GM12878 (cell line): ENCODE measurements around the gene ALG2. TPM values are rescaled to one million over a fixed set of nuclear protein-coding genes. Genes with fewer than 3 reads are reported as not detected.

Experiments used
- ATAC-seq: fragments of 200-7000 bp; cut with Tn5 transposase; 3 replicates; pipeline ENCODE4 v1.9.1; 2020; ENCODE audit warnings: mild to moderate bottlenecking, moderate library complexity
- BruUV-seq: library from RNA; stranded (reverse); fragments of 400-500 nt; replicated peaks from 2 replicates; lab custom pipeline; 2021; lab: Mats Ljungman, UMichigan
- CTCF ChIA-PET: fragments of 300-600 bp; sonication (Branson Sonifier 250); formaldehyde crosslinking; extraction: SDS; loops from one replicate; lab custom pipeline; 2021; ENCODE audit warnings: inconsistent platforms; lab: Yijun Ruan, JAX
- POLR2A ChIA-PET: fragments of 350-600 bp; formaldehyde crosslinking; extraction: SDS; loops from one replicate; lab custom pipeline; 2021; ENCODE audit warnings: inconsistent platforms; lab: Charles Lee
- RAD21 ChIA-PET: fragments of 300-600 bp; sonication (Branson Sonifier 250); formaldehyde crosslinking; loops from one replicate; lab custom pipeline; 2023; ENCODE audit warnings: antibody characterized with exemption; ENCODE audit not compliant: unreplicated experiment; lab: Charles Lee
- SMC1A ChIA-PET: fragments of 300-600 bp; sonication (Branson Sonifier 250); formaldehyde crosslinking; loops from one replicate; lab custom pipeline; 2023; ENCODE audit not compliant: unreplicated experiment, uncharacterized antibody; lab: Charles Lee
- DNase-seq: peaks from one replicate; pipeline ENCODE4 v3.0.0-alpha.2; 2011; ENCODE audit warnings: low read depth, low spot score
- FAIRE-seq: peaks from 3 replicates; lab custom pipeline; 2011; peaks lifted over from hg19 to GRCh38; lab: Jason Lieb, UNC
- H2AFZ ChIP-seq: 2 replicates; pipeline ENCODE4 v1.6.0; 2011; ENCODE audit warnings: low read depth, low read length, control low read depth; ENCODE audit not compliant: control insufficient read depth
- H3K27ac ChIP-seq: 2 replicates; pipeline ENCODE4 v1.5.1; 2011; ENCODE audit warnings: control low read depth; ENCODE audit not compliant: control insufficient read depth, insufficient read depth
- H3K27me3 ChIP-seq, 2 experiments: replicated peaks in 1 of 2; 2 replicates each; pipeline versions ENCODE4 v1.6.0 to v1.6.1; 2011; ENCODE audit warnings: low read length in 1 of 2; ENCODE audit not compliant: control insufficient read depth in 2 of 2, insufficient read depth in 2 of 2
- H3K36me3 ChIP-seq, 2 experiments: 2 replicates each; pipeline ENCODE4 v1.5.1; 2011; ENCODE audit warnings: low read length in 1 of 2; ENCODE audit not compliant: control insufficient read depth in 2 of 2, insufficient read depth in 2 of 2
- H3K4me1 ChIP-seq: 2 replicates; pipeline ENCODE4 v1.6.1; 2011; ENCODE audit warnings: mild to moderate bottlenecking, low read length, moderate library complexity, mixed read lengths; ENCODE audit not compliant: control insufficient read depth, insufficient read depth
- H3K4me2 ChIP-seq: 2 replicates; pipeline ENCODE4 v1.6.0; 2011; ENCODE audit warnings: control low read depth; ENCODE audit not compliant: control insufficient read depth, insufficient read depth
- H3K4me3 ChIP-seq: fragments of 200-600 bp; sonication (generic); 2 replicates; pipeline ENCODE4 v1.5.1; 2016
- H3K79me2 ChIP-seq: 2 replicates; pipeline ENCODE4 v1.6.0; 2011; ENCODE audit warnings: low read length; ENCODE audit not compliant: control insufficient read depth, insufficient read depth
- H3K9ac ChIP-seq: 2 replicates; pipeline ENCODE4 v1.8.0; 2011; ENCODE audit warnings: low read length, control low read depth, mixed read lengths; ENCODE audit not compliant: control insufficient read depth, insufficient read depth
- H3K9me3 ChIP-seq: replicated peaks from 3 replicates; pipeline ENCODE4 v1.5.1; 2011; ENCODE audit warnings: mild to moderate bottlenecking, low read length; ENCODE audit not compliant: control insufficient read depth, insufficient read depth
- H4K20me1 ChIP-seq: 2 replicates; pipeline ENCODE4 v1.6.0; 2011; ENCODE audit not compliant: control insufficient read depth, insufficient read depth
- ATF7 ChIP-seq: fragments of 450-650 bp; IDR thresholded peaks from 2 replicates; pipeline ENCODE4 v1.6.1; 2016; ENCODE audit warnings: low read depth, mild to moderate bottlenecking
- FOXK2 ChIP-seq: fragments of 450-650 bp; IDR thresholded peaks from 2 replicates; pipeline ENCODE4 v1.6.1; 2017; ENCODE audit warnings: mild to moderate bottlenecking, moderate library complexity
- IKZF1 ChIP-seq: fragments of 450-650 bp; conservative IDR thresholded peaks from 2 replicates; pipeline ENCODE4 v1.6.1; 2017; ENCODE audit warnings: antibody characterized with exemption, mild to moderate bottlenecking
- SIX5 ChIP-seq: IDR thresholded peaks from 2 replicates; pipeline ENCODE4 v1.6.1; 2011; ENCODE audit warnings: mild to moderate bottlenecking, low read depth, low read length, moderate library complexity; ENCODE audit not compliant: severe bottlenecking
- SMARCA5 ChIP-seq: fragments of 450-650 bp; IDR thresholded peaks from 2 replicates; pipeline ENCODE4 v1.6.1; 2017; ENCODE audit warnings: mild to moderate bottlenecking
- SREBF2 ChIP-seq: IDR thresholded peaks from 2 replicates; pipeline ENCODE4 v1.6.1; 2012; ENCODE audit warnings: mild to moderate bottlenecking, low read length
- TBL1XR1 ChIP-seq: IDR thresholded peaks from 2 replicates; pipeline ENCODE4 v1.6.1; 2012; ENCODE audit warnings: low read depth, low read length, improper control_type of control experiment
- ZNF207 ChIP-seq: fragments of 450-650 bp; IDR thresholded peaks from 2 replicates; pipeline ENCODE4 v1.6.1; 2014; ENCODE audit warnings: antibody characterized with exemption, mild to moderate bottlenecking, borderline replicate concordance
- WGBS: methylation state at CpG from one replicate; pipeline ENCODE4 v1.1.6; 2016; ENCODE audit warnings: low lambda C conversion rate; ENCODE audit not compliant: insufficient replicate concordance, insufficient coverage; ENCODE audit errors: missing lambda C conversion rate; 5-methylcytosine and 5-hydroxymethylcytosine counted together
- in situ Hi-C: fragments of 300-500 bp; cut with MboI; formaldehyde crosslinking; loops from 9 replicates; pipeline ENCODE4 v1.14.3; 2018; ENCODE audit warnings: mixed read lengths
- intact Hi-C: fragments of 100-400 bp; cut with micrococcal nuclease; formaldehyde crosslinking; loops from one replicate; pipeline ENCODE4 v1.14.2; 2022; ENCODE audit not compliant: unreplicated experiment
- polyA plus RNA-seq, 11 experiments: library from polyadenylated mRNA; depleted of rRNA in 4 of 11; unstranded in 6 of 11; stranded (reverse) in 5 of 11; fragments of >200 nt; fragmentation: Nextera tagmentation in 4 of 11; fragmentation: Illumina TruSeq in 1 of 11; extraction: Ambion mirVana in 4 of 11; extraction: Trizol in 1 of 11; gene quantifications; 1 replicate in 1 of 11; 2 replicates in 10 of 11; pipeline versions ENCODE4 v1.2.1 to v1.2.3, GENCODE V29; 2011 to 2016; ENCODE audit warnings: inconsistent platforms in 2 of 11, missing spikeins in 2 of 11, low read depth in 1 of 11
- total RNA-seq, 4 experiments: library from RNA; depleted of rRNA in 3 of 4; stranded (reverse); fragments of >200 nt in 3 of 4; fragmentation: Illumina TruSeq in 1 of 4; extraction: Trizol in 1 of 4; gene quantifications; 2 replicates each; pipeline versions ENCODE4 v1.2.1 to v1.2.3, GENCODE V29; 2013 to 2021
- TF ChIP-seq, protein P1 (sequence below): IDR thresholded peaks from 2 replicates; pipeline ENCODE4 v1.6.1; 2012; ENCODE audit warnings: improper control_type of control experiment, low read depth, low read length; ENCODE audit not compliant: insufficient replicate concordance
- TF ChIP-seq, protein P2 (sequence below): fragments of 450-650 bp; IDR thresholded peaks from 2 replicates; pipeline ENCODE4 v1.6.1; 2017; ENCODE audit warnings: mild to moderate bottlenecking
- TF ChIP-seq, protein P3 (sequence below): fragments of 450-650 bp; IDR thresholded peaks from 2 replicates; pipeline ENCODE4 v1.6.1; 2016; ENCODE audit warnings: mild to moderate bottlenecking
- TF ChIP-seq, protein P4 (sequence below): fragments of 450-650 bp; IDR thresholded peaks from 2 replicates; pipeline ENCODE4 v1.6.1; 2016; ENCODE audit warnings: mild to moderate bottlenecking

Gene ALG2
- total and polyA plus RNA-seq, 10 of the 15 experiments (the other 5 are each of a cell fraction or from before 2014, with no cell fraction given) = 8.8 to 52.5 (median 38.6) TPM

DNA sequence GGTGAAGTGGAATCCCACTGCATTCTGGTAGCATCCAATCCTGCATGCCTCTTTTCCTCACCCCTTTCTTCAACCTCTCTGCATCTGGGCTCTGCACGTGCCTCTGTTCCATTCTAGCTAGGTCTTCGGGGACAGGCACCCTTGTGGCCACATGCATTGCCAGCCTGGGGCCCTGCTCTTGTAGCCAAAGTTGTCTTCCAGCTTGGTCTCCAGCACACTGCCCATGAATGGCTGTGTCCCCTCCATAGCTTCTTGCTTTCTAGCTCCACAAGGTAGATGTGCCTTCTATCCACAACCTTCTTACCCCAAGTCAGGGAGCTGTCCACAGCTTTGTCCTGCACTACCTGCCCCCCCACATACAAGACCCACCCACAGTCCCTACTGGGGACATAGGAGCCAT lies 32.6 kb downstream of the ALG2 start (continued):
- TF ChIP-seq, protein P1, sequence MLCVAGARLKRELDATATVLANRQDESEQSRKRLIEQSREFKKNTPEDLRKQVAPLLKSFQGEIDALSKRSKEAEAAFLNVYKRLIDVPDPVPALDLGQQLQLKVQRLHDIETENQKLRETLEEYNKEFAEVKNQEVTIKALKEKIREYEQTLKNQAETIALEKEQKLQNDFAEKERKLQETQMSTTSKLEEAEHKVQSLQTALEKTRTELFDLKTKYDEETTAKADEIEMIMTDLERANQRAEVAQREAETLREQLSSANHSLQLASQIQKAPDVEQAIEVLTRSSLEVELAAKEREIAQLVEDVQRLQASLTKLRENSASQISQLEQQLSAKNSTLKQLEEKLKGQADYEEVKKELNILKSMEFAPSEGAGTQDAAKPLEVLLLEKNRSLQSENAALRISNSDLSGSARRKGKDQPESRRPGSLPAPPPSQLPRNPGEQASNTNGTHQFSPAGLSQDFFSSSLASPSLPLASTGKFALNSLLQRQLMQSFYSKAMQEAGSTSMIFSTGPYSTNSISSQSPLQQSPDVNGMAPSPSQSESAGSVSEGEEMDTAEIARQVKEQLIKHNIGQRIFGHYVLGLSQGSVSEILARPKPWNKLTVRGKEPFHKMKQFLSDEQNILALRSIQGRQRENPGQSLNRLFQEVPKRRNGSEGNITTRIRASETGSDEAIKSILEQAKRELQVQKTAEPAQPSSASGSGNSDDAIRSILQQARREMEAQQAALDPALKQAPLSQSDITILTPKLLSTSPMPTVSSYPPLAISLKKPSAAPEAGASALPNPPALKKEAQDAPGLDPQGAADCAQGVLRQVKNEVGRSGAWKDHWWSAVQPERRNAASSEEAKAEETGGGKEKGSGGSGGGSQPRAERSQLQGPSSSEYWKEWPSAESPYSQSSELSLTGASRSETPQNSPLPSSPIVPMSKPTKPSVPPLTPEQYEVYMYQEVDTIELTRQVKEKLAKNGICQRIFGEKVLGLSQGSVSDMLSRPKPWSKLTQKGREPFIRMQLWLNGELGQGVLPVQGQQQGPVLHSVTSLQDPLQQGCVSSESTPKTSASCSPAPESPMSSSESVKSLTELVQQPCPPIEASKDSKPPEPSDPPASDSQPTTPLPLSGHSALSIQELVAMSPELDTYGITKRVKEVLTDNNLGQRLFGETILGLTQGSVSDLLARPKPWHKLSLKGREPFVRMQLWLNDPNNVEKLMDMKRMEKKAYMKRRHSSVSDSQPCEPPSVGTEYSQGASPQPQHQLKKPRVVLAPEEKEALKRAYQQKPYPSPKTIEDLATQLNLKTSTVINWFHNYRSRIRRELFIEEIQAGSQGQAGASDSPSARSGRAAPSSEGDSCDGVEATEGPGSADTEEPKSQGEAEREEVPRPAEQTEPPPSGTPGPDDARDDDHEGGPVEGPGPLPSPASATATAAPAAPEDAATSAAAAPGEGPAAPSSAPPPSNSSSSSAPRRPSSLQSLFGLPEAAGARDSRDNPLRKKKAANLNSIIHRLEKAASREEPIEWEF = no peak
- TF ChIP-seq, protein P2, sequence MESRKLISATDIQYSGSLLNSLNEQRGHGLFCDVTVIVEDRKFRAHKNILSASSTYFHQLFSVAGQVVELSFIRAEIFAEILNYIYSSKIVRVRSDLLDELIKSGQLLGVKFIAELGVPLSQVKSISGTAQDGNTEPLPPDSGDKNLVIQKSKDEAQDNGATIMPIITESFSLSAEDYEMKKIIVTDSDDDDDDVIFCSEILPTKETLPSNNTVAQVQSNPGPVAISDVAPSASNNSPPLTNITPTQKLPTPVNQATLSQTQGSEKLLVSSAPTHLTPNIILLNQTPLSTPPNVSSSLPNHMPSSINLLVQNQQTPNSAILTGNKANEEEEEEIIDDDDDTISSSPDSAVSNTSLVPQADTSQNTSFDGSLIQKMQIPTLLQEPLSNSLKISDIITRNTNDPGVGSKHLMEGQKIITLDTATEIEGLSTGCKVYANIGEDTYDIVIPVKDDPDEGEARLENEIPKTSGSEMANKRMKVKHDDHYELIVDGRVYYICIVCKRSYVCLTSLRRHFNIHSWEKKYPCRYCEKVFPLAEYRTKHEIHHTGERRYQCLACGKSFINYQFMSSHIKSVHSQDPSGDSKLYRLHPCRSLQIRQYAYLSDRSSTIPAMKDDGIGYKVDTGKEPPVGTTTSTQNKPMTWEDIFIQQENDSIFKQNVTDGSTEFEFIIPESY = no peak
- TF ChIP-seq, all 136 proteins: peak for 0

DNA sequence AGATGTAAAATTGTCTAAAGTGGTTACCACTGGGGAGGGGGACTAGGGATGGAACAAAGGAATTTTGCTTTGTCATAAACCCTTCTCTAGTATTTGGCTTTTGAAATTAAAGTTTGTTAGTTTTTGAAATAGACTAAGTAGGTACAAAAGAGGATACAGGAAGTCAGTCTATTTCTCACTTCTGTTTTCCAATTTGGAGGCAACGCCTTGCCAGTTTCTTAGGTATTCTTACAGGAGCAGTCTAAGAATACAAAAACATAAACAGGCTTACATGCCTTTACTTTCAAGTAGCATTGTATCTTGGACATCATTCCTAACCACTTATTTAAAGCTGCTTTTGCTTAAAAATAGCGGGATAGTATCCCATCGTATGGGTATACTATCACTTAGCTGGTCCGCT lies 34.4 kb downstream of the ALG2 start:
- no peaks in the 10 kb centered on the region for H4K20me1 ChIP-seq
- no peak overlapping the region for H3K4me3 ChIP-seq
- H3K4me2 ChIP-seq = peak overlapping the region; percentile 77
- no TSS peak for BruUV-seq
- no peaks in the 10 kb centered on the region for H3K9me3 ChIP-seq
- CTCF ChIA-PET = interaction anchor here (1.3 to 9.3 kb wide), 8 partner anchors 10 to 152 kb away, joined by 3 to 131 read pairs (median 43); no protein-coding TSS in a partner anchor
- POLR2A ChIA-PET = interaction anchor here (1.0 to 4.1 kb wide), 3 partner anchors 10 to 52 kb away, joined by 3 to 31 read pairs (median 8); partner anchors contain the start of genes ALG2 and SEC61B
- no peaks in the 10 kb centered on the region for H3K27me3 ChIP-seq
- no peak overlapping the region for H3K9ac ChIP-seq
- in situ Hi-C loops = loop anchor here (10.0 kb wide), 2 partner anchors 1037 to 1137 kb away; no protein-coding TSS in a partner anchor
- H3K36me3 ChIP-seq = no peaks in the 10 kb centered on the region
- no peak for DNase-seq
- ATAC-seq = peak; percentile 11; the same call in 1 of the 3 replicates
- RAD21 ChIA-PET = interaction anchor here (3.2 to 13.6 kb wide), 4 partner anchors 21 to 81 kb away, joined by 12 to 147 read pairs (median 100); partner anchors contain the start of genes ALG2 and SEC61B
- SMC1A ChIA-PET = interaction anchor here (1.0 to 12.4 kb wide), 16 partner anchors 11 to 628 kb away, joined by 3 to 189 read pairs (median 6); partner anchors contain the start of genes ALG2 and SEC61B
- peak overlapping the region; percentile 48; the same call in 1 of the 2 replicates for H2AFZ ChIP-seq
- H3K27ac ChIP-seq = peak overlapping the region; percentile 64
- H3K4me1 ChIP-seq = peaks cover 42% of the 10 kb centered on the region
- no peaks in the 10 kb centered on the region for H3K79me2 ChIP-seq
- FAIRE-seq = no peak
- WGBS = 78% methylated on average over 4 of the region's 4 CpGs
- intact Hi-C loops = loop anchor here (10.0 kb wide), 4 partner anchors 177 to 1247 kb away; partner anchors contain the start of genes ERP44 and INVS
- no peak for TF ChIP-seq TBL1XR1
- TF ChIP-seq, protein P3, sequence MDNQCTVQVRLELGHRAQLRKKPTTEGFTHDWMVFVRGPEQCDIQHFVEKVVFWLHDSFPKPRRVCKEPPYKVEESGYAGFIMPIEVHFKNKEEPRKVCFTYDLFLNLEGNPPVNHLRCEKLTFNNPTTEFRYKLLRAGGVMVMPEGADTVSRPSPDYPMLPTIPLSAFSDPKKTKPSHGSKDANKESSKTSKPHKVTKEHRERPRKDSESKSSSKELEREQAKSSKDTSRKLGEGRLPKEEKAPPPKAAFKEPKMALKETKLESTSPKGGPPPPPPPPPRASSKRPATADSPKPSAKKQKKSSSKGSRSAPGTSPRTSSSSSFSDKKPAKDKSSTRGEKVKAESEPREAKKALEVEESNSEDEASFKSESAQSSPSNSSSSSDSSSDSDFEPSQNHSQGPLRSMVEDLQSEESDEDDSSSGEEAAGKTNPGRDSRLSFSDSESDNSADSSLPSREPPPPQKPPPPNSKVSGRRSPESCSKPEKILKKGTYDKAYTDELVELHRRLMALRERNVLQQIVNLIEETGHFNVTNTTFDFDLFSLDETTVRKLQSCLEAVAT = peak; percentile 63; the same call in 1 of the 2 replicates
- TF ChIP-seq, protein P4, sequence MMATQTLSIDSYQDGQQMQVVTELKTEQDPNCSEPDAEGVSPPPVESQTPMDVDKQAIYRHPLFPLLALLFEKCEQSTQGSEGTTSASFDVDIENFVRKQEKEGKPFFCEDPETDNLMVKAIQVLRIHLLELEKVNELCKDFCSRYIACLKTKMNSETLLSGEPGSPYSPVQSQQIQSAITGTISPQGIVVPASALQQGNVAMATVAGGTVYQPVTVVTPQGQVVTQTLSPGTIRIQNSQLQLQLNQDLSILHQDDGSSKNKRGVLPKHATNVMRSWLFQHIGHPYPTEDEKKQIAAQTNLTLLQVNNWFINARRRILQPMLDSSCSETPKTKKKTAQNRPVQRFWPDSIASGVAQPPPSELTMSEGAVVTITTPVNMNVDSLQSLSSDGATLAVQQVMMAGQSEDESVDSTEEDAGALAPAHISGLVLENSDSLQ = no peak
- 0 out of 2 replicates have a peak, but pooled peaks have one; percentile 35 for TF ChIP-seq SMARCA5
- no peak for TF ChIP-seq SIX5
- TF ChIP-seq ZNF207 = no peak
- TF ChIP-seq ATF7 = no peak
- no peak for TF ChIP-seq SREBF2
- TF ChIP-seq IKZF1 = peak; percentile 56; the same call in 1 of the 2 replicates
- no peak for TF ChIP-seq FOXK2
